Measurements from ENCODE around the gene TTLL12.
A peak's percentile ranks its signal among the peaks of the same experiment; 100 is the strongest.

TTLL12 gene

DNA sequence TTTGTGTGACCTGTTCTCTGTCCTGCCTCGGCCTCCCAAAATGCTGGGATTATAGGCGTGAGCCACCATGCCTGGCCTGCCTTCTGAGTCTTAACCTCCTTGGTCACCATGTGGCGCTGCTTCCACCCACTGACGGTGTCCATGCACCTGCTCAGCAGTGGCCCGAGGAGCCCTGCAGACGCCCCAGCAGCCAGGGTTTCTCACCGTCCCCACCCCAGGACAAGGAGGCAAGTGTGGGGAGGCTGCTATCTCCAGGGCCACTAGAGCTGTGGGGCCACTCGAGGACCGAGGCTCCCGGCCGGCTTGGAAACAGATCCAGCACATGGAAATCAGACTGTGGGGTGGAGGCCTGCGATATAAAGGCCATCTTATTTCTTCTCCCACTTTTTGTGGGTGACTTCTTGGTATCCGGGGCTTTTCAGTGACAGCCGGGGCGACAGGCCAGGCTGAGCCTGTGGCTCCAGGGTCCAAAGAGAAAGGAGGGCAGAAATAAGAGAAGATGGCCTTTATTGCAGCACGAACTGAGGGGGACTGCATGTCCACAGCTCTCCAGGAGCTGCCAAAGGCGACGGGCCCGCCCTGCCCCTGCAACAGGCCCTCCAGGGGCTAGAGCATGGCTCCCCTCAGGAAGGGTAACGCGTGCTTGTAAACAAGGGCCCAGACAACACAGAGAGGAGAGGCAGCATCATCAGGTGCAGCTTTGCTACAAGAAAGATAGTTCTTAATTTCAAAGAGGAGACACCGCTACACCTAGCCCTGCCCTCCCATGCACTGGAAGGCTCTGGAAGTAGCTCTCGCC lies 20.6 kb downstream of the TTLL12 start:
- TF ChIP-seq, protein P1, sequence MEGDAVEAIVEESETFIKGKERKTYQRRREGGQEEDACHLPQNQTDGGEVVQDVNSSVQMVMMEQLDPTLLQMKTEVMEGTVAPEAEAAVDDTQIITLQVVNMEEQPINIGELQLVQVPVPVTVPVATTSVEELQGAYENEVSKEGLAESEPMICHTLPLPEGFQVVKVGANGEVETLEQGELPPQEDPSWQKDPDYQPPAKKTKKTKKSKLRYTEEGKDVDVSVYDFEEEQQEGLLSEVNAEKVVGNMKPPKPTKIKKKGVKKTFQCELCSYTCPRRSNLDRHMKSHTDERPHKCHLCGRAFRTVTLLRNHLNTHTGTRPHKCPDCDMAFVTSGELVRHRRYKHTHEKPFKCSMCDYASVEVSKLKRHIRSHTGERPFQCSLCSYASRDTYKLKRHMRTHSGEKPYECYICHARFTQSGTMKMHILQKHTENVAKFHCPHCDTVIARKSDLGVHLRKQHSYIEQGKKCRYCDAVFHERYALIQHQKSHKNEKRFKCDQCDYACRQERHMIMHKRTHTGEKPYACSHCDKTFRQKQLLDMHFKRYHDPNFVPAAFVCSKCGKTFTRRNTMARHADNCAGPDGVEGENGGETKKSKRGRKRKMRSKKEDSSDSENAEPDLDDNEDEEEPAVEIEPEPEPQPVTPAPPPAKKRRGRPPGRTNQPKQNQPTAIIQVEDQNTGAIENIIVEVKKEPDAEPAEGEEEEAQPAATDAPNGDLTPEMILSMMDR (IDR thresholded peaks at IDR 0.05; ENCODE audit: low read depth, low read length), result no peak
- DNase-seq (ENCODE audit: extremely low read depth, low read depth), result no peak

- TF ChIP-seq, protein P1 (IDR thresholded peaks at IDR 0.05; ENCODE audit: low read depth, low read length), result no peak
- DNase-seq (ENCODE audit: extremely low read depth, low read depth), result no peak
Observed at GRCh38 chr22:43164636-43165035, 22.3 kb downstream of the TTLL12 start.

- no peak for DNase-seq (ENCODE audit: extremely low read depth, low read depth)
- TF ChIP-seq, protein P1 (IDR thresholded peaks at IDR 0.05; ENCODE audit: low read depth, low read length), result no peak
Observed at GRCh38 chr22:43163241-43163795, 23.6 kb downstream of the TTLL12 start.

- TF ChIP-seq, protein P1 (IDR thresholded peaks at IDR 0.05; ENCODE audit: low read depth, low read length), result no peak
- no peak for DNase-seq (ENCODE audit: extremely low read depth, low read depth)
Observed at GRCh38 chr22:43162412-43163150, 24.4 kb downstream of the TTLL12 start.

DNA sequence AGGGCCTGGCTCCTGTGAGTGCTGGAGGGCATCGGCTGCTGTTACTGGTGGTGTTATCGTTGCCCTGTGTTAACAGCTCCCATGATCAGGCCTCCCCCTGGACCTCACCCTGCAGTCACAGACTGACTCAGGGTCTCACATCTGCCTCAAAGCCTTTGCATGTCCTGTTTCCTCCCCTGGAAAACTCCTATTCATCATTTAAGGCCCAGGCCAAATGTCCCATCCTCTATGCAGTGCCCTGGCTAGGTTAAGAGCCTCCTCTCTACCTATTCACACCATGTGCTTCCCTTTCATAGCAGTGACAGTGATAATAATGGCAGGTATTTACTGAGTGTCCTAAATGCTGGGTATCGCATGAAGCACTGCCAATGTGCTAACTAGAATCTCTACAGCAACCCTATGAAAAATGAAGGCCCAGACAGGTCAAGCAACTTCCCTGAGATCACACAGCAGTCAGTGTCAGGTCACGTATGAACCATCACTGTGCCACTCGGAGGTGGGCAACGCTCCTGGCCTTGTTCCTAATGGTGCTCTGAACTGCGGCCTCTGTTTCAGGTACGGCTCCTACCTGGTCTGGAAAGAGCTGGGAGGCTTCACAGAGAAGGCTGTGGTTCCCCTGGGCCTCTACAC lies 26.3 kb downstream of the TTLL12 start:
- TF ChIP-seq, protein P1 (IDR thresholded peaks at IDR 0.05; ENCODE audit: low read depth, low read length), result no peak
- no peak for DNase-seq (ENCODE audit: extremely low read depth, low read depth)

GRCh38 chr22:43159484-43160178 lies 27.3 kb downstream of the TTLL12 start:
- TF ChIP-seq, protein P1 (IDR thresholded peaks at IDR 0.05; ENCODE audit: low read depth, low read length), result peak; percentile 2
- no peak for DNase-seq (ENCODE audit: extremely low read depth, low read depth)

All from AG09319 (cell line).